HG02610 (cell line): ENCODE results near the gene JARID2.

Experiments
- ATAC-seq: cut with Tn5 transposase; IDR thresholded peaks from one replicate; pipeline ENCODE4 v1.9.1; 2021; ENCODE audit warnings: mild to moderate bottlenecking, moderate library complexity; ENCODE audit not compliant: unreplicated experiment

Gene JARID2

DNA sequence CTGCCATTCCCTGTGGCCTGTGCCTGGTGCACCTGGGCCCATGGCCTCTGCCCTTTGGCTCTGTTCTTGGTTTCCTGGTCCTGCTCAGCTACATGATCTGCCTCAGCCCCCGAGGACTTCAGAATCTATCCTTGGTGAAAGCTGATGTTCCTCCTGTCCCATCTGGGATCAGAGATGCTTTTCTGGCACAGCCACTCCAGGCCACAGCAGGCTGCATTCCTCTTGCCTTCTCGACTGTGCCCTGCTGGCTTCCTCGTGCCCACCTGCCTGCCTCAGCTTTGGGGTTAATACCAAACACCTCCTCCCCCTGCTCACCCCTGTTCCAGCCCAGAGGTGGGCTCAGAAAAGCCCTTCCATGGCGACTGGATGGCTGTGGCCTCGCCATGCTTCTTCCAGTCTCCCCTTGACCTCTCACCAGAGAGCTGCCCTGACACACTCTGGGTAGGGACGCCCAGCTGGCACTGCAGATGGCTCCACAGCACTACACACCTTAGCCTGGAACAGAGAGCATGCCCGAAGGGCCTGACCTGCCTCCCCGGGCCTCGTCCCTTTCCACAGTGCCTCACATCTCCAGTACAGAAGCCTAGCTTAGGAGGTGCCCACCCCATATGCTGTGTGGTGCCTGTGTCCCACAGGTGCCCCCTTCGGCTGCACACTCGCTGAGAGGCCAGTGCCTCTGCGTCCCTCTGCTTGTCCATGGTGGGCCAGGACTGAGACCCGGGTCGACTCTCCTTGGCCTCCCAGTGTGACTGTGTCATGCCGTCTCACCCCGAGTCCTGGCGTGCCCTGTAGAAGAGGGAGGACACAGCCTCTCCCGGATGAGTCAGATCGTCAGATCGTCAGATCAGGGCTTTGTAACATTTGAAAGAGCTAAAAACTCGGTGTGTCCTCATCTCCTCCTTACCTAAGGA lies 268.2 kb downstream of the JARID2 start:
- no peak for ATAC-seq

GRCh38 chr6:15515226-15515625 lies 269.4 kb downstream of the JARID2 start:
- ATAC-seq, result no peak

DNA sequence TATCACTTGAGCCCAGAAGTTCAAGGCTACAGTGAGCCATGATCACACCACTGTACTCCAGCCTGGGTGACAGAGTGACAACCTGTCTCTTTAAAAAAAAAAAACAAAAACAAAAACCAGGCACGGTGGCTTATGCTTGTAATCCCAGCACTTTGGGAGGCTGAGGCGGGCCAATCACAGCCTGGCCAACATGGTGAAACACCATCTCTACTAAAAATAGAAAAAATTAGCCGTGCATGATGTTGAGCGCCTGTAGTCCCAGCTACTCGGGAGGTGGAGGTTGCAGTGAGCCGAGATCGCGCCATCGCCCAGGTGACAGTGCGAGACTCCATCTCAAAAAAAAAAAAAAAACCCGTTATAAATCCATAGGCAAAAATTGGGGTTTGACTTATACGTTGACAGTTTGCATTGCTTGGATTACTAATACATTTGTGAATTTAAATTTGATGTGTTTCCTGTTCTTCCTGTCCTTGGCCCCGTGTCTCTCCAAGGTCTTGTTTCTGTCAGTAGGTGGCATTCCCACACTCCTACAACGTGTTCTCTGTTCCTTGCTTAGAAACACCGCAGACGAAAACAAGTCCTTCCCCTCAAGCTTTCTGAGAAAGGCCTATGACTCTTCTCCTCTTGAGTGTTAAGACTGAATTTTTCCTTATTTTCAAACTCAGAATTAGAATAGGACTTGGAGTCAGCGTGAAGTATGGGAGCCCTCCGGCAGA lies 269.9 kb downstream of the JARID2 start:
- ATAC-seq, result no peak

GRCh38 chr6:15516378-15516777 lies 270.5 kb downstream of the JARID2 start:
- no peak for ATAC-seq

DNA sequence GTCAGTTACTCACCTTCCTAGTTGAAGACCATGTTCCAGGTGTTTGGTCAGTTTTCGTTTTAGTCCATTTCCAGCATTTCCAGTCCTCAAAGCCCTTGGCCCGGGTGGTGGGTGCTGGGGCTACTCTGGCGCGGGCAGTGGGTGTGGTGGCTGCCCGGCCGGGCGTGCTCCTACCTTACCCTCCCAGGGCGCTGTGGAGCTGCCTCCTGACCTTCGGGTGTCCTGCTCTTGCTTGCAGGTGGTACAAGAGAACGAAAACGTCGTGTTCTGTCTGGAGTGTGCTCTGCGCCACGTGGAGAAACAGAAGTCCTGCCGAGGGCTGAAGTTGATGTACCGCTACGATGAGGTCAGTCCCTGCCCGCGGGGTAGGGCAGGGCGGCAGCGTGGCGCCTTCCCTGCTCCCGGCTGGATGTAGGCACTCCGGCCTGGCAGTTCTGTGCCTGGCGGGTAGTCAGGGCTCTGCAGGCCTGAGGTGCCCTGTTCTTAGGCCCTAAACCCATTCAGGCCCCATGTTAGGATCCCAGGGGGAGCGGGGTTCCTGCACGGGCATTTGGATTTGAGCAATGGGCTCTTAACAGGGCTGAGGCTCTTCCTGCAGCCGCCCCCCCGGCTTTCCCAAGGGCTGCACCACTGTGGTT lies 271.2 kb downstream of the JARID2 start:
- ATAC-seq, result no peak

DNA sequence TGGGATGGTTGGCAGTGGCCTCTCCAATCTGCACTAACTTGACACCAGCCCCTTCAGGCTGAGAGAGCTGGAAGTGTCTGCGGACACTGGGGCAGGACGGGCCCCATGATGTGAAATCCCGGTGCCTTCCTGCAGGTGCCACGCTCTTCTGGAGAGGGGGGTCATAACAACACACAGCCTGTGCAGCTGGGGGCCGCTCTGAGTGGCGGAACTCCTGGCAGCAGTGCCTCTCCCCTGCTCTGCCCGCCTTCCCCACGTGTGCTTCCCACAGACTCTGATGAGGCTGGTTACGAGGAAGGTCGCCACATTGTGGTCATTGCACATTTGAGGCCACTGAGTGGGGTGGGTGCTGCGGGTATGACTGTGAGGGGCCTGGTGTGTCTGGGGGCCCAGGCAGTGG lies 271.7 kb downstream of the JARID2 start:
- no peak for ATAC-seq

DNA sequence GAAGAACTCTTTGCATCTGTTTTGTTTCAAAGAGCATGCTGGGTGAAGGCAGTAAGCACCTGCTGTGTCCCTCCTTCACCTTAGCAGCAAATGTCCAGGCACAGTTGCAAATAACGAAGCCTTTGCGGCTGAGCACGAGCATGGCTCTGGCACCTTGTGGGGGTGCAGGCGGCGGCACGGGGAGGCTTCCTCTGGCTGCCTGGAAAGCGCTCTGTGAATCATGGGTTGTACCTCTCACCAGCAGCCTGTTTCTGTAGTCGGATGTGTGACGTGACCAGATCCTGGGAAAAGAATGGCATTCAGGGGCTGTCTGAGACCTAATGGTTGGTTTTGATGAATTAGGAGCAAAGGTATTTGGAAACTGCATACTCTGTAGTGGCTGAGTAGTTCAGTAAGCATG lies 272.2 kb downstream of the JARID2 start:
- ATAC-seq, result no peak

DNA sequence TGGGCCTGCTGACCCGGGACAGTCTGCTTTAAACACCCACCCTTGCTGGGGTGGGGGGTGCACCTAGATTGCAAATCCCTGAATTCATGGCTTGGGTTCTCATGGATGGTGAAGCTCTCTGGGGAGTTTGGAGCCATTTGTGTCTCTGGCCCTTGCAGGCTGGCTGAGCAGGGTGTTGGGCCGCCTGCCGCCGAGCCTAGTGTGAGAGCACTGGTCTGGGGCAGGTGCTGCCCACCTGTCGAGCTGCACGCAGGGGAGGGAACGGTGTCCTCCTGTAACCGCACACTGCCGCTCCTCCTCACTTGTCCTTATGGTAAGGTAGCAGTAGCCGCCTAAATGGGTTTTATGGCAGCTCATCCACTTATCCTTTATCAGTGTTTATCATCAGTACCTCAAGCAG lies 273.0 kb downstream of the JARID2 start:
- no peak for ATAC-seq

GRCh38 chr6:15519681-15520080 lies 273.8 kb downstream of the JARID2 start:
- no peak for ATAC-seq

- no peak for ATAC-seq
These were observed 274.8 kb downstream of the JARID2 start for GRCh38 chr6:15520626-15521203.

GRCh38 chr6:15521582-15521981 lies 275.7 kb downstream of the JARID2 start:
- ATAC-seq, result no peak

- no peak for ATAC-seq
These were observed 276.2 kb downstream of the JARID2 start for GRCh38 chr6:15522026-15522425.

DNA sequence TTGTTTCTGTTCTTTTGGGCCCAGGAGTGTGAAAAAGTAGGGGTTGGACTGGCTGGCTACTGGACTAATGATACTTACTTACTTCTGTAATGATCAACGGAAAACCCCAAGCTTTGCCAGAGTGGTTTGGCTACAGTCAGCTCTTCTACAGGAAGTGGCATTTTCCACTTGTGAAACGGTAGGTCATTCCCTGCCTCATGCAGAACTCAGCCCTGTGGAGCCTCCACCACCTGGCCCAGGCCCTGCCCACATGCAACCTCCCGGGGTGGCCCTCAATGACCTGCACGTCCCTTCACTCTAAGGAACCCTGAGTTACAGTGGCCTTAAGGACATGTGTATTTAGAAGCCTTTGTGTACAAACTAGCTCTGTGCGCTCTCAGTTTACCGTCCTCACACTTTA lies 276.6 kb downstream of the JARID2 start:
- peak; percentile 31 for ATAC-seq

DNA sequence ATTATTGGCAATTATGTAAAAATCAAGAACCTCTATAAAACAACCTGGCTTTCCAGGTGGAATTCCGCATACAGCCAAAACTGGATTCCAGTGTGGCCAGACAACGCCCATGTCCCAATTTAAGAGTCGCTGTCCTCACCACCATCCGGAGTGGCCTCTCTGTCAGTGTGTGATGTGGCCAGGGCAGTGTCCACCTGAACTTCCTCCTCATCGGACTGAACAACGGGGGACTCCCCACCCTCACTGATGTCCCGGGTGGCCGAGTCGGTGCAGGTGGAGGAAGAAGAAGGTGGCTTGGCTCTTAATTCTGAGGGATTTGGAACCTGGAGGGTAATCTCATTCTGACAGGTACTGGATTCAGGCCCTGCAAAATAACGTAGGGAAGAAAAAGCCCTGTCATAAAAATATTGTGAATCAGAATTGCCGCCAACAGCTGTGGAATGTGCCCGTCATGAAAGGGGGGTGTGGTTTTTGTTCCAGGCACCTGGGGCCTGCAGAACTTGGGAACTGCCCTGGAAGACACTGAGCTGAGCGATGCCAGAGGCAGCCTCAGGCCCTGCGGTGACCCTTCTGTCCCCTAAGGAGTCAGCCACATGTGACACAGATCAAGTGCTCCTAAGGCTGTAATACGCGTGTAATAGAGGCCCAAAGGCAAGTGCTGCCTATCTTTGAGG lies 277.1 kb downstream of the JARID2 start:
- ATAC-seq, result no peak

GRCh38 chr6:15523679-15524630 lies 278.1 kb downstream of the JARID2 start:
- ATAC-seq, result no peak

- no peak for ATAC-seq
These were observed 279.1 kb downstream of the JARID2 start for GRCh38 chr6:15524861-15525401.

- ATAC-seq, result no peak
These were observed 280.4 kb downstream of the JARID2 start for GRCh38 chr6:15526212-15526701.

- ATAC-seq, result no peak
These were observed 282.2 kb downstream of the JARID2 start for GRCh38 chr6:15527838-15528617.
